IMR-90 (cell line): ENCODE results near the gene ARHGAP24. TPM values are rescaled to one million over a fixed set of nuclear protein-coding genes. Genes with fewer than 3 reads are reported as not detected.

Experiments
- ATAC-seq: fragments of 200-7000 bp; cut with Tn5 transposase; 2 replicates; pipeline ENCODE4 v1.9.1; 2020; ENCODE audit warnings: low read depth, mild to moderate bottlenecking, moderate library complexity
- BruUV-seq: library from RNA; stranded (reverse); fragments of 400-500 nt; replicated peaks from 2 replicates; lab custom pipeline; 2021; lab: Mats Ljungman, UMichigan
- CTCF ChIA-PET: fragments of 300-600 bp; formaldehyde crosslinking; extraction: SDS; loops from one replicate; lab custom pipeline; 2021; ENCODE audit warnings: antibody characterized with exemption; lab: Yijun Ruan, JAX
- POLR2A ChIA-PET: fragments of 300-600 bp; sonication (Branson Sonifier 250); formaldehyde crosslinking; loops from one replicate; lab custom pipeline; 2022; ENCODE audit warnings: antibody characterized with exemption; ENCODE audit not compliant: unreplicated experiment; lab: Charles Lee
- DNase-seq: peaks from one replicate; pipeline ENCODE4 v3.0.0; 2013
- H2AFZ ChIP-seq: replicated peaks from 2 replicates; pipeline ENCODE3; 2013; ENCODE audit warnings: low read length, mild to moderate bottlenecking; ENCODE audit not compliant: poor library complexity
- H2AK5ac ChIP-seq: 2 replicates; pipeline ENCODE4 v1.6.1; 2013; ENCODE audit warnings: low read depth, low read length, inconsistent platforms
- H2AK9ac ChIP-seq: replicated peaks from 2 replicates; pipeline ENCODE3; 2013; ENCODE audit warnings: mild to moderate bottlenecking, low read depth, low read length, moderate library complexity; ENCODE audit not compliant: poor library complexity
- H2BK120ac ChIP-seq: 2 replicates; pipeline ENCODE4 v1.6.1; 2013; ENCODE audit warnings: low read depth, low read length, inconsistent platforms
- H2BK15ac ChIP-seq: 3 replicates; pipeline ENCODE4 v1.6.1; 2013; ENCODE audit warnings: low read depth, low read length, inconsistent platforms
- H2BK20ac ChIP-seq: 2 replicates; pipeline ENCODE4 v1.6.1; 2013; ENCODE audit warnings: low read depth, mild to moderate bottlenecking, inconsistent platforms, low read length, moderate library complexity
- H2BK5ac ChIP-seq: 2 replicates; pipeline ENCODE4 v1.6.1; 2013; ENCODE audit warnings: mild to moderate bottlenecking, low read depth, low read length, inconsistent platforms; ENCODE audit not compliant: poor library complexity, severe bottlenecking
- H3K14ac ChIP-seq: replicated peaks from 2 replicates; pipeline ENCODE4 v1.6.1; 2013; ENCODE audit warnings: low read depth, low read length, inconsistent platforms
- H3K18ac ChIP-seq: 2 replicates; pipeline ENCODE4 v1.6.1; 2013; ENCODE audit warnings: low read depth, low read length, control low read depth
- H3K23ac ChIP-seq: 2 replicates; pipeline ENCODE4 v1.6.1; 2013; ENCODE audit warnings: low read depth, low read length, inconsistent platforms
- H3K27ac ChIP-seq: 2 replicates; pipeline ENCODE4 v1.5.1; 2013; ENCODE audit warnings: mild to moderate bottlenecking, control low read depth, low read length; ENCODE audit not compliant: insufficient read depth
- H3K27me3 ChIP-seq: 2 replicates; pipeline ENCODE4 v1.6.1; 2013; ENCODE audit warnings: low read length; ENCODE audit not compliant: control insufficient read depth, insufficient read depth
- H3K36me3 ChIP-seq: 2 replicates; pipeline ENCODE4 v1.6.1; 2013; ENCODE audit warnings: low read length, mixed read lengths; ENCODE audit not compliant: control insufficient read depth, insufficient read depth
- H3K4ac ChIP-seq: 2 replicates; pipeline ENCODE4 v1.6.1; 2013; ENCODE audit warnings: low read depth, low read length, inconsistent platforms
- H3K4me1 ChIP-seq: 2 replicates; pipeline ENCODE4 v1.6.1; 2013; ENCODE audit warnings: low read length, mixed read lengths; ENCODE audit not compliant: control insufficient read depth, insufficient read depth
- H3K4me2 ChIP-seq: 2 replicates; pipeline ENCODE4 v1.6.1; 2013; ENCODE audit warnings: low read depth, mild to moderate bottlenecking, control low read depth, low read length, moderate library complexity
- H3K4me3 ChIP-seq: 2 replicates; pipeline ENCODE4 v1.5.1; 2013; ENCODE audit warnings: low read depth, mild to moderate bottlenecking, control low read depth, low read length, moderate library complexity; ENCODE audit not compliant: insufficient read depth
- H3K56ac ChIP-seq: 2 replicates; pipeline ENCODE4 v1.6.1; 2013; ENCODE audit warnings: low read length, inconsistent platforms; ENCODE audit not compliant: insufficient read depth; ENCODE audit errors: extremely low read depth
- H3K79me1 ChIP-seq, 2 experiments: 2 replicates each; pipeline ENCODE4 v1.6.1; 2013; ENCODE audit warnings: low read length in 2 of 2, inconsistent platforms in 1 of 2, low read depth in 1 of 2
- H3K9ac ChIP-seq: 2 replicates; pipeline ENCODE4 v1.6.1; 2013; ENCODE audit warnings: low read depth, low read length, control low read depth
- H3K9me1 ChIP-seq: 2 replicates; pipeline ENCODE4 v1.6.1; 2013; ENCODE audit warnings: low read length, inconsistent platforms; ENCODE audit not compliant: insufficient read depth
- H3K9me3 ChIP-seq: 2 replicates; pipeline ENCODE4 v1.6.1; 2013; ENCODE audit warnings: low read length; ENCODE audit not compliant: control insufficient read depth, insufficient read depth
- H4K20me1 ChIP-seq: 2 replicates; pipeline ENCODE4 v1.6.1; 2013; ENCODE audit warnings: low read length, inconsistent platforms; ENCODE audit not compliant: insufficient read depth
- H4K5ac ChIP-seq: 2 replicates; pipeline ENCODE4 v1.6.1; 2013; ENCODE audit warnings: mild to moderate bottlenecking, low read depth, low read length, control low read depth
- H4K8ac ChIP-seq, 2 experiments: 2 replicates each; pipeline ENCODE4 v1.6.1; 2013; ENCODE audit warnings: low read depth in 2 of 2, low read length in 2 of 2, control low read depth in 1 of 2, inconsistent platforms in 1 of 2
- H4K91ac ChIP-seq: 2 replicates; pipeline ENCODE4 v1.6.1; 2013; ENCODE audit warnings: low read depth, low read length, inconsistent platforms; ENCODE audit not compliant: insufficient read depth
- BHLHE40 ChIP-seq: fragments of 150-350 bp; IDR thresholded peaks from 2 replicates; pipeline ENCODE4 v1.6.1; 2016; ENCODE audit warnings: mild to moderate bottlenecking, low read depth, low read length
- CEBPB ChIP-seq: IDR thresholded peaks from 2 replicates; pipeline ENCODE4 v1.6.1; 2012; ENCODE audit warnings: low read depth, low read length, improper control_type of control experiment
- CHD1 ChIP-seq: IDR thresholded peaks from 2 replicates; pipeline ENCODE4 v1.6.1; 2012; ENCODE audit warnings: low read depth, low read length, improper control_type of control experiment
- ELK1 ChIP-seq: fragments of 150-350 bp; IDR thresholded peaks from 2 replicates; pipeline ENCODE4 v1.6.1; 2016; ENCODE audit warnings: low read depth, mild to moderate bottlenecking, low read length, moderate library complexity, borderline replicate concordance
- FOS ChIP-seq: fragments of 150-350 bp; IDR thresholded peaks from 2 replicates; pipeline ENCODE4 v1.6.1; 2016; ENCODE audit warnings: low read depth, low read length
- MAFK ChIP-seq: IDR thresholded peaks from 2 replicates; pipeline ENCODE4 v1.6.1; 2012; ENCODE audit warnings: low read depth, low read length, improper control_type of control experiment
- MAZ ChIP-seq: IDR thresholded peaks from 2 replicates; pipeline ENCODE4 v1.6.1; 2012; ENCODE audit warnings: low read depth, mild to moderate bottlenecking, low read length, improper control_type of control experiment, moderate library complexity, borderline replicate concordance
- MXI1 ChIP-seq: IDR thresholded peaks from 2 replicates; pipeline ENCODE4 v1.6.1; 2012; ENCODE audit warnings: low read depth, mild to moderate bottlenecking, low read length, moderate library complexity, borderline replicate concordance
- NFE2L2 ChIP-seq: fragments of 150-350 bp; IDR thresholded peaks from 2 replicates; pipeline ENCODE4 v1.6.1; 2016; ENCODE audit warnings: low read depth, mild to moderate bottlenecking, low read length
- POLR2A ChIP-seq: IDR thresholded peaks from 2 replicates; pipeline ENCODE4 v1.6.1; 2012; ENCODE audit warnings: mild to moderate bottlenecking, low read depth, low read length
- RAD21 ChIP-seq: IDR thresholded peaks from 2 replicates; pipeline ENCODE4 v1.6.1; 2012; ENCODE audit warnings: low read length, improper control_type of control experiment
- RCOR1 ChIP-seq: IDR thresholded peaks from 2 replicates; pipeline ENCODE4 v1.6.1; 2012; ENCODE audit warnings: mild to moderate bottlenecking, low read length, improper control_type of control experiment; ENCODE audit not compliant: insufficient replicate concordance
- RFX5 ChIP-seq: IDR thresholded peaks from 2 replicates; pipeline ENCODE4 v1.8.0; 2012; ENCODE audit warnings: low read depth, mild to moderate bottlenecking, low read length, moderate library complexity
- SMC3 ChIP-seq: fragments of 150-350 bp; IDR thresholded peaks from 2 replicates; pipeline ENCODE4 v1.6.1; 2016; ENCODE audit warnings: low read depth, mild to moderate bottlenecking, antibody characterized with exemption, low read length, moderate library complexity
- USF2 ChIP-seq: fragments of 150-350 bp; IDR thresholded peaks from 2 replicates; pipeline ENCODE4 v1.6.1; 2017; ENCODE audit warnings: mild to moderate bottlenecking, antibody characterized with exemption, low read length, low read depth
- WGBS, 2 experiments: methylation state at CpG; one replicate each; pipeline versions ENCODE4 v1.1.5 to v1.1.7; 2013; ENCODE audit warnings: missing lambda C conversion rate in 2 of 2; ENCODE audit not compliant: insufficient read length in 1 of 2; ENCODE audit errors: extremely low coverage in 2 of 2; 5-methylcytosine and 5-hydroxymethylcytosine counted together
- dilution Hi-C: fragments of 300-500 bp; cut with HindIII; formaldehyde crosslinking; loops from one replicate; pipeline ENCODE4 v1.14.3; 2018; ENCODE audit warnings: low sequenced_read_pairs; ENCODE audit not compliant: unreplicated experiment
- in situ Hi-C: fragments of 300-500 bp; cut with MboI; formaldehyde crosslinking; loops from 3 replicates; pipeline ENCODE4 v1.14.3; 2019; ENCODE audit warnings: low sequenced_read_pairs, inconsistent platforms, mixed read lengths
- intact Hi-C: fragments of 100-400 bp; cut with micrococcal nuclease; formaldehyde crosslinking; loops from 2 replicates; pipeline ENCODE4 v1.10.0; 2022
- polyA plus RNA-seq, 3 experiments: library from polyadenylated mRNA; depleted of rRNA; stranded (reverse); fragments of >200 nt; gene quantifications; 2 replicates each; pipeline ENCODE4 v1.2.3, GENCODE V29; 2012; ENCODE audit warnings: low replicate concordance in 1 of 3
- total RNA-seq: library from RNA; depleted of rRNA; stranded (reverse); fragments of >200 nt; gene quantifications from 2 replicates; pipeline ENCODE4 v1.2.3, GENCODE V29; 2012
- TF ChIP-seq, protein P1 (sequence below): conservative IDR thresholded peaks from 2 replicates; pipeline ENCODE4 v1.5.1; 2012; ENCODE audit warnings: mild to moderate bottlenecking, low read depth, low read length, improper control_type of control experiment

The ARHGAP24 gene
- total and polyA plus RNA-seq, 2 of the 4 experiments (the other 2 are of a cell fraction), result 11.9 to 24.0 TPM

DNA sequence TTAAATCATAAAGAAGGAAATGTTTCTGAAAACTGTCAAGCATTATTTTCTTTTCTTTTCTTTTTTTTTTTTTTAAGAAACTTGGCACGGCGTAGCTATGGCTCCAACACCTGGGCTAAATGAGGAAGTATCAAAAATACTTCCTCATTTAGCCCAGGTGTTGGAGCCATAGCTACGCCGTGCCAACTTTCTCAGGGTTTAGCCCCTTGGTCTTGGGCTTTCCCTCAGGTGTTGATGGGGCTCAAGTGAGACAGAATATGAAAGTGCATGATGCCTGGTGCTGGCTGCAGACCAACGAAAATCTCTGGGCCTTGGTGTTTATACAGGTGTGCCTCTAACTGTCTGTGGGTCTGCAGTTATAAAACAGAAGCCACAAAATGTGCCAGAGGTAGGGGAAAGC is 132.7 kb downstream of the ARHGAP24 start:
- H4K5ac ChIP-seq, result no peak overlapping the region
- ATAC-seq, result no peak
- H3K79me1 ChIP-seq, result no peaks in the 10 kb centered on the region
- H3K9ac ChIP-seq, result no peak overlapping the region
- in situ Hi-C loops, result no loop called here
- DNase-seq, result no peak
- H2BK20ac ChIP-seq, result no peak overlapping the region
- H3K4me1 ChIP-seq, result no peaks in the 10 kb centered on the region
- H3K14ac ChIP-seq, result no peak overlapping the region
- intact Hi-C loops, result no loop called here
- no peak overlapping the region for H2AK9ac ChIP-seq
- no peak overlapping the region for H3K56ac ChIP-seq
- no peak overlapping the region for H2BK5ac ChIP-seq
- H4K91ac ChIP-seq, result no peak overlapping the region
- no peak overlapping the region for H2BK120ac ChIP-seq
- no peak for TF ChIP-seq CEBPB
- no peak for TF ChIP-seq MAZ
- no peak for TF ChIP-seq SMC3
- no peak for TF ChIP-seq RCOR1
- no peak for TF ChIP-seq USF2
- TF ChIP-seq ELK1, result no peak
- TF ChIP-seq POLR2A, result no peak
- TF ChIP-seq RAD21, result no peak
- TF ChIP-seq, protein P1, sequence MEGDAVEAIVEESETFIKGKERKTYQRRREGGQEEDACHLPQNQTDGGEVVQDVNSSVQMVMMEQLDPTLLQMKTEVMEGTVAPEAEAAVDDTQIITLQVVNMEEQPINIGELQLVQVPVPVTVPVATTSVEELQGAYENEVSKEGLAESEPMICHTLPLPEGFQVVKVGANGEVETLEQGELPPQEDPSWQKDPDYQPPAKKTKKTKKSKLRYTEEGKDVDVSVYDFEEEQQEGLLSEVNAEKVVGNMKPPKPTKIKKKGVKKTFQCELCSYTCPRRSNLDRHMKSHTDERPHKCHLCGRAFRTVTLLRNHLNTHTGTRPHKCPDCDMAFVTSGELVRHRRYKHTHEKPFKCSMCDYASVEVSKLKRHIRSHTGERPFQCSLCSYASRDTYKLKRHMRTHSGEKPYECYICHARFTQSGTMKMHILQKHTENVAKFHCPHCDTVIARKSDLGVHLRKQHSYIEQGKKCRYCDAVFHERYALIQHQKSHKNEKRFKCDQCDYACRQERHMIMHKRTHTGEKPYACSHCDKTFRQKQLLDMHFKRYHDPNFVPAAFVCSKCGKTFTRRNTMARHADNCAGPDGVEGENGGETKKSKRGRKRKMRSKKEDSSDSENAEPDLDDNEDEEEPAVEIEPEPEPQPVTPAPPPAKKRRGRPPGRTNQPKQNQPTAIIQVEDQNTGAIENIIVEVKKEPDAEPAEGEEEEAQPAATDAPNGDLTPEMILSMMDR, result no peak
- no peak for TF ChIP-seq MXI1
- TF ChIP-seq BHLHE40, result no peak
- TF ChIP-seq CHD1, result no peak
- TF ChIP-seq MAFK, result no peak
- TF ChIP-seq FOS, result no peak
- TF ChIP-seq RFX5, result no peak
- TF ChIP-seq NFE2L2, result no peak
- H4K8ac ChIP-seq, result no peak overlapping the region
- BruUV-seq, result no TSS peak
- no CpG with 5 or more reads among the region's 5 CpGs for WGBS, 2 experiments
- no peak overlapping the region for H2BK15ac ChIP-seq
- H3K9me3 ChIP-seq, result no peaks in the 10 kb centered on the region
- ChIA-PET POLR2A (no interaction called here), CTCF (no interaction called here)
- H3K9me1 ChIP-seq, result no peaks in the 10 kb centered on the region
- H3K4ac ChIP-seq, result no peak overlapping the region
- H2AFZ ChIP-seq, result no peak overlapping the region
- H3K4me3 ChIP-seq, result no peak overlapping the region
- dilution Hi-C loops, result no loop called here
- no peaks in the 10 kb centered on the region for H3K36me3 ChIP-seq
- H2AK5ac ChIP-seq, result no peak overlapping the region
- no peak overlapping the region for H3K27ac ChIP-seq
- H3K27me3 ChIP-seq, result no peaks in the 10 kb centered on the region
- no peaks in the 10 kb centered on the region for H4K20me1 ChIP-seq
- no peak overlapping the region for H3K23ac ChIP-seq
- no peak overlapping the region for H3K4me2 ChIP-seq
- H3K18ac ChIP-seq, result no peak overlapping the region
